Measurements from ENCODE around the gene APBA1.

The APBA1 gene

GRCh38 chr9:69379270-69379982 lies 292.7 kb downstream of the APBA1 start:
- TF ChIP-seq, protein P1, sequence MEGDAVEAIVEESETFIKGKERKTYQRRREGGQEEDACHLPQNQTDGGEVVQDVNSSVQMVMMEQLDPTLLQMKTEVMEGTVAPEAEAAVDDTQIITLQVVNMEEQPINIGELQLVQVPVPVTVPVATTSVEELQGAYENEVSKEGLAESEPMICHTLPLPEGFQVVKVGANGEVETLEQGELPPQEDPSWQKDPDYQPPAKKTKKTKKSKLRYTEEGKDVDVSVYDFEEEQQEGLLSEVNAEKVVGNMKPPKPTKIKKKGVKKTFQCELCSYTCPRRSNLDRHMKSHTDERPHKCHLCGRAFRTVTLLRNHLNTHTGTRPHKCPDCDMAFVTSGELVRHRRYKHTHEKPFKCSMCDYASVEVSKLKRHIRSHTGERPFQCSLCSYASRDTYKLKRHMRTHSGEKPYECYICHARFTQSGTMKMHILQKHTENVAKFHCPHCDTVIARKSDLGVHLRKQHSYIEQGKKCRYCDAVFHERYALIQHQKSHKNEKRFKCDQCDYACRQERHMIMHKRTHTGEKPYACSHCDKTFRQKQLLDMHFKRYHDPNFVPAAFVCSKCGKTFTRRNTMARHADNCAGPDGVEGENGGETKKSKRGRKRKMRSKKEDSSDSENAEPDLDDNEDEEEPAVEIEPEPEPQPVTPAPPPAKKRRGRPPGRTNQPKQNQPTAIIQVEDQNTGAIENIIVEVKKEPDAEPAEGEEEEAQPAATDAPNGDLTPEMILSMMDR (IDR thresholded peaks at IDR 0.05), result no peak

GRCh38 chr9:69377981-69378380 lies 294.2 kb downstream of the APBA1 start:
- TF ChIP-seq, protein P1 (IDR thresholded peaks at IDR 0.05), result no peak
